HG03520 (cell line): Measurements from ENCODE around the gene SPAM1.
"Not testable (repeated sequence)": the region's sequence is repeated elsewhere in the genome, so short reads cannot be mapped to it uniquely, and the experiment has no call there.

Experiments
- ATAC-seq: cut with Tn5 transposase; IDR thresholded peaks from one replicate; pipeline ENCODE4 v1.9.1; 2021; ENCODE audit warnings: mild to moderate bottlenecking, moderate library complexity; ENCODE audit not compliant: unreplicated experiment

SPAM1 gene, protein sequence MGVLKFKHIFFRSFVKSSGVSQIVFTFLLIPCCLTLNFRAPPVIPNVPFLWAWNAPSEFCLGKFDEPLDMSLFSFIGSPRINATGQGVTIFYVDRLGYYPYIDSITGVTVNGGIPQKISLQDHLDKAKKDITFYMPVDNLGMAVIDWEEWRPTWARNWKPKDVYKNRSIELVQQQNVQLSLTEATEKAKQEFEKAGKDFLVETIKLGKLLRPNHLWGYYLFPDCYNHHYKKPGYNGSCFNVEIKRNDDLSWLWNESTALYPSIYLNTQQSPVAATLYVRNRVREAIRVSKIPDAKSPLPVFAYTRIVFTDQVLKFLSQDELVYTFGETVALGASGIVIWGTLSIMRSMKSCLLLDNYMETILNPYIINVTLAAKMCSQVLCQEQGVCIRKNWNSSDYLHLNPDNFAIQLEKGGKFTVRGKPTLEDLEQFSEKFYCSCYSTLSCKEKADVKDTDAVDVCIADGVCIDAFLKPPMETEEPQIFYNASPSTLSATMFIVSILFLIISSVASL

GRCh38 chr7:123924941-123925340 is at the start of gene SPAM1:
Gene SPAM1, plus strand, starts transcription at chr7:123925241. Its CDS starts 28,330 bp downstream, at chr7:123953571.
- ATAC-seq: no peak

DNA sequence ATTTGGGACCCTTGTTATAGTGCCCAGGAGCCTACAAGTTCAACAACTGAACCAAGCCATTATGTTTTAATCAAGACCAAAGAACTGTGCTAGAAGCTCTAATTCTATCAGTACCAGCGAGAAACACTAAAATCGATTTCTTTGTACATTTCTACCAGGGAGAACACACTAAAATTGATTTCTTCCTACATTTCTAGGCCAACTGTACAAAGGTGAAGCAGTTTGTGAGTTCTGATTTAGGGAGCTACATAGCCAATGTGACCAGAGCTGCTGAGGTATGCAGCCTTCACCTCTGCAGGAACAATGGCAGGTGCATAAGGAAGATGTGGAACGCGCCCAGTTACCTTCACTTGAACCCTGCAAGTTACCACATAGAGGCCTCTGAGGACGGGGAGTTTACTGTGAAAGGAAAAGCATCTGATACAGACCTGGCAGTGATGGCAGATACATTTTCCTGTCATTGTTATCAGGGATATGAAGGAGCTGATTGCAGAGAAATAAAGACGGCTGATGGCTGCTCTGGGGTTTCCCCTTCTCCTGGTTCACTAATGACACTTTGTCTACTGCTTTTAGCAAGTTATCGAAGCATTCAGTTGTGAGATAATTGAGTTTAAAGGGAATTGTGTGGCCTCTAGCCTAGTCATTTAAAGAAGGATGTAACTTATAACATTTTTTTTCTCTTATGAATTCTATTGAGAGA is 48.3 kb upstream of the SPAM1 start:
- ATAC-seq: no peak

DNA sequence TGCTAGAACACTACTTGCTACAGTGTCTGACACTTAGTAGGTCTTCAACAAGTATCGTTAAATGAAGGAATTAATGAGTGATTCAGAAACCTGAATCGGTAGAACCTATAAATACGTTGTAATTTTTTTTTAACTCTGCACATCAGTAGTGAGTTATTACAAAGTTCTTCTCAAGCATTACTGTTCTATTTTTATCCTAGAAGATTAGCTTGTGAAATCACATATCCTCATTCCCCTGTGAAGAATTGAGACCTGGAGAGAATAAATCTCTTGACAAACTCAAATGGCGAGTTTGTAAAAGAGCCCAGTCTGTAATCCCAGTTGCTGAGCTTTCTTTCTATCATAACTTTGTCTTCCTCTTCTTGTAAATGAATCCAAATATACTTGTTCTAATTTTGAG is 45.4 kb upstream of the SPAM1 start:
- no peak for ATAC-seq

GRCh38 chr7:123881300-123881699 is 43.7 kb upstream of the SPAM1 start:
- no peak for ATAC-seq

GRCh38 chr7:123883154-123883553 is 41.9 kb upstream of the SPAM1 start:
- ATAC-seq: no peak

GRCh38 chr7:123888192-123888591 is 36.8 kb upstream of the SPAM1 start:
- ATAC-seq: no peak

- not testable (repeated sequence) for ATAC-seq
Measured at GRCh38 chr7:123894753-123895152, 30.3 kb upstream of the SPAM1 start.

DNA sequence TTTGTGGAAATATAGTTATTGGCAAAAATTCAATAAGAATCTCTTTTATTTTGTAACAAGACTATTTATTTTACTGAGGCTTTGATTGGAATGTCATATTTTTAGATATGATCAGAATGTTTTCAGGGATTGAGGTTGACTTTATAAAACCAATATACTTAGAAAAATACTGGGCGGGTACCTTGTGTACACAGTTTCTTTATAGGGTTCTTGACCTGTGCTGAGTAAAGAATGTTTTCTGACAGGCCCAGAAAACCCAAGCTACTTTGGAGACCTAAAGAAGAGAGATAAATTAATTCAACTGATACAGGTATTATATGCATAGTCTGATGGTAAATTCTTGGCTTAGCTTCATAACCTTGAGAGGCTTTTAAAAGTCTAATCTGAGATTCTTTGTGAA is 23.9 kb upstream of the SPAM1 start:
- ATAC-seq: no peak

GRCh38 chr7:123905714-123906113 is 19.3 kb upstream of the SPAM1 start:
- ATAC-seq: no peak

DNA sequence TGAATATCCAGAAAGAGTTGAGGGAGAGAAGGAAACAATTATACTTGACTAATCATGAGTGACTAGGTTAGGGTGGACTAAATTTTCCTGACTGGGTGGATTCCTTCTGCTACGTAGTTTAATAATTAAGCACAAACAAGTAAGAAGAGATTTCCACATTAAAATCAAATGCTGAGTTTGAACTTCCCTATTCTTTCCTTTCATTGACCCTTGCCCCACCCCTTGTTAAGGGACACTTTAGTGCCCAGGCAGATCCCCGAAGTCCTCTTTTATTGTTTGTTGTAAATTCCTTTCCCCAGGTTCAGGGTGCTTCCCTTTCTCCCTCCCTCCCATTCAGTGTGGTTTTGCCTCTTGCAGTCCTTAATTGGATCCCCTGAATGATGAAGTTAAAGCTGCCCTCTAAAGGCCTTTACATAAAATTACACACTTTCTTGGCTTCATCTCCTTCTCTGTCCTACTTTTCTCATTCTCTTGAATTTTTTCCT is 8.8 kb upstream of the SPAM1 start:
- no peak for ATAC-seq

DNA sequence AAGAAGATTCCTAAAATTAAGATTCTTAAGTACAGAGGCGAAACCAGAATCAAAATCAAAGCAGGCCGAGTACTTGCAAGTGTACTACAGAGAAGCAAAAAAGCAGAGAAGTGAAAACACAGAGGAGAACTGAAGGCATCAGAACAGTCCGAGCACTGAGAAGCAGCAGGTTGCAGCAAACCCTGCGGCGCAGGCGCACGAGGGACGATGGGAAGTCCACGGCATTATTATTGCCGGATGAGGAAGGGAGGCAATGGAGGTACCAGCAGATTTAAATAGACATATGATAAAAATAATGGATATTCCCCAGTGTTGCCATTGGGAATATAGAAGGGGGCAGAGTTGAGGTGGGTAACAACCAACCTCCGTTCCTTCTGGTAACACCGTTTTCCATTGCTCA is 7.2 kb upstream of the SPAM1 start:
- no peak for ATAC-seq

DNA sequence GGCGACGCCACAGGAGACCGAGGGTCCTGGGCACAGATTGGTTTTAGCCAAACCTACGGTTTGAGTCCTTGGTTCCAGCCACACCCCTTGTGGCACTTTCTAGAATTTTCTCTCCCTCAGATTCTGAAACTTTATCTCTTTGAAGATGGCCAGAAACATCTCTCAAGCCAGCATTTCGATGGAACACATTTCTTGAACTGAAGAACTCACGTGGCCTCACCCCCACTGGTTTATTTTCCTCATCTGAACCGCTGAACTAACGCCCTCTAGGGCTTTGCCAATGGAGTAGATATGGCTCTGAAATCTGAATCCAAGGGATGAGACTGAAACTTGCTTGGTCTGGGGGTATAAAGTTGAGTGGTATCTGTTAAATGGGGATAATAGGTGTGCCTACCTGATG is 6.7 kb upstream of the SPAM1 start:
- ATAC-seq: no peak

DNA sequence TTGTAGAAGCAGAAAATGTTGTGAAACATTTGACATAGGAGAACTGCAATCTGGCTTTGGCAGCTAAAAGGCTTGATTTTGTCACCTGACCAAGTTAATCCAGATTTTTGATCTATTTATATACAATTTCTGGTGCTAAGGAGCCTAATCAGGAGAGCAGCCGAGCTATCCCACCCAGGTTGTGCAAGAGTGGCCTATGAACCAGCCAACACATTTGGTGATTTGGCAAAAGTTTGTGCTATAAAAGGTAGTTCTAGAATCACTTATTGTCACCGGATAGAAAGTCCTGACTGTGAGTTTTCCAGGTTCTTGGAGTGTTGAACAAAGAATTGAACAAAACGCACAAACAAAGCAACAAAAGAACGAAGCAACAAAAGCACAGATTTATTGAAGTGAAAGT is 1.4 kb upstream of the SPAM1 start:
- no peak for ATAC-seq

DNA sequence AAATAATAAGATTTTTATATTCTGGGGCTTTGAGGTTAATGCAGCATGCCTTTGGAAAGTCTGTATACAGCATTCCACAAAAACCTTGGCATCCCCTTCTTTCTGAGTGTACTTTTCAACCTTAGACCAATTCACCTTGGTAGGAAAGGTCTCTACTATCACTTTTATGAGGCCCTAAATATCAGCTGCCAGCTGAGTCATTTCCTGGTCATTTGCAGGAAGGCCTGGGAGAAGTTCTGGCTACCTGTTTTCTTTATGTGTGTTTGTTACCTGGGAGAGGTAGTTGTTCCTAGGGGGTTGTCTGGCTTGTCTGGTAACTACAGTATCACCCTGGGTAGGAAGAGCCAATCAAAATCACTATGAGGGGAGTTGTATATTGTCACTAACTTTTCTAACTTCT is 4.1 kb downstream of the SPAM1 start:
- no peak for ATAC-seq

GRCh38 chr7:123929655-123930054 is 4.6 kb downstream of the SPAM1 start:
- ATAC-seq: no peak

DNA sequence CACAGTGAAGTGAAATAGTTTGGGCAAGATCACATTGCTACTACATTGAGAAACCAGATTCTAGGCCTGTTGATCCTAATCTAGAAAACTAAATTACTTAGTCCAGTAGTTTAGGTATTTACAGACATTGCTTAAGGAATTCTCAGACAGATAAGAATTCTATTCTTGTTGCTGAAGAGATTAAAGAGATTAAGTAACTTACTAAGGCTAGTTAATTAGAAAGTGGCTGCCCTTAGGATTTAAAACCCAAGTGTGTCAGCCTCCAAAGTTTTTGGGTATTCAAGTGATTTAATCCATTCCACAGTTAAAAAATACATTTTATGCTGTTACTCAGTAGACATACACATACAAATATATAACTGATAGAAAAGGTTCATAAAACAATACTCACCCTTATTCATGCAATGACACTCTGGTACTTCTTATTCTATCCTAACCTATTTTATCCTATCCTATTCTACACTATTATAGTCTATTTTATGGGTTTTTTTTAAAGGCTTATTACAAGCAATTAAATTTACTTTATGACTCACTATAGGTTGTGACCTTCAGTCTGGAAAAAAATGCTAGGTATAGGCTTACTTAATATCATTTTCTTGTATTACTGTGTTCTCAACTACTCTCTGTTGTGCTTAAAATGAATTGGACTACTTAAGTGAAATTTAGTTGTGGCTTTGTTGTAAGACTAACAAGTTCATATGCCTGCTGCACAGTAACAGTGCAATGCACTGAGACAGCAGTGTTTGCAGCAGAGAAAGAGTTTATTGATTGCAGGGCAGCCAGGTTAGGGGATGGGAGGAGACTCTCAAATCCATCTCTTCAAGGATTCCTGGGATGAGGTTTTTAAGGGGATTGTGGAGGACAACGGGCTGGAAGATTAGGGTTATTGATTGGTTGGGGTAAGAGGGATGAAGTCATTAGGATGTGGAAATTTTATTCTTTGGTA is 10.7 kb downstream of the SPAM1 start:
- no peak for ATAC-seq

DNA sequence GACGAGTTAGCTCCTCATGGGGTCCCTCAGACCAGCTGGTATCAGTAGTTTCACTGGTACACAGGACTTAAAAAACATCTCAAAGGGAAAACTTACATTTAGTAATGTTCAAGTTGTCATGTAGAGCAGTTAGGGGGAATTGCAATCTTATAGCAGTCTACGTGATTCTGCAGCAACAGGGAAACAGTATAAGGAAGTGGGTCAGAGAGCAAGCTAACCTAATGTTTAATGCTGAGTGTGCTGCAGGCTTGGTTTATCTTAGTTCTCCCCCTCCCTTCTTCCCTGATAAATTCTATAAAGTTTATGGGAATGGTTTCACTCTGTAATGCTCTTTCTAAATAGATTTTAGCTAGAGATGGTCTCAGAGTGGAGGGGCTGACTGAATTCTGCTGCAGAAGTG is 11.3 kb downstream of the SPAM1 start:
- ATAC-seq: no peak

DNA sequence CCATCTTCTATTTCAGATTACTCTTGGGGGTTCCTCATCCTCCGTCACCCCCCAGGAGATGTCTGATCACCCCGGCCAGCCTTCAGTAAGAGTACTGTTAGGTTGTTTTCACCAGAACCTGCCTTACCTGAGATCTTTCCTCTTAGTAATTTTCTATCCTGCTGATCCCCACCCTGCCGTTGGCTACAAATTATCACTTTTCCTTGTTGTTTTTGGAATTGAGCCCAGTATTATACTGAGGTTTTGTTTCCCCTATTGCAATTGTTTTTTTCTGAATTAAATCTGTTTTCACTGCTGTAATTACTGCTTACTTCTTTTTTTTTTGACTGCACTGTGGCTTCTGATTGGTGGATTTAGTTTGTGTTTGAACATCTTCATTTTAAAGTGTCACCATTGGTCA is 14.7 kb downstream of the SPAM1 start:
- ATAC-seq: no peak

GRCh38 chr7:123941391-123942180 is 16.5 kb downstream of the SPAM1 start:
- ATAC-seq: no peak

DNA sequence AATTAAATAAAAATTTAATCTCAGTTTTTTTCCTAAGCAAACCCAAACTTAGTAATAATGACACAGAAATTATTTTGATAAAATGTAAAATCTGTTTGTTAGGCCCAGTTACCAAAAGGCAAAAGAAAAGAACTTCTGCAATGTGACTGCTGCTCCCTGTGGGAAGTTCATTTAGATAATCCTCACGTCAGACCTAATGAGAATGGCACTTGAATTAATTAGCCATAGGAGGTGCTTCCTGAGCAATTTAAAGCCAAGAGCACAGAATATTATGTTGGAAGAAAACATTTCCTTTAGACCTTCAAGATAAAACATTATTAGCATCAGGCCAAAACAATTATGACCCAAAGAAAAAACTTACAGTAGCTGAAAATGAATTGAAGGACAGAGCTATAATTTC is 19.4 kb downstream of the SPAM1 start:
- no peak for ATAC-seq
